HG02870 (cell line): ENCODE measurements around the gene PRSS1.
"Not testable (repeated sequence)": the region's sequence is repeated elsewhere in the genome, so short reads cannot be mapped to it uniquely, and the experiment has no call there.

ENCODE experiments used
- ATAC-seq: cut with Tn5 transposase; IDR thresholded peaks from one replicate; pipeline ENCODE4 v1.9.1; 2021; ENCODE audit warnings: mild to moderate bottlenecking, moderate library complexity; ENCODE audit not compliant: unreplicated experiment

Gene PRSS1

GRCh38 chr7:142745745-142746144 lies 3.5 kb upstream of the PRSS1 start:
- no peak for ATAC-seq

GRCh38 chr7:142746264-142746663 lies 3.0 kb upstream of the PRSS1 start:
- no peak for ATAC-seq

- not testable (repeated sequence) for ATAC-seq
These were observed 862 bp upstream of the PRSS1 start for GRCh38 chr7:142748410-142748809.

GRCh38 chr7:142750321-142750938 lies 1.2 kb downstream of the PRSS1 start:
- no peak for ATAC-seq

GRCh38 chr7:142751526-142752175 lies 2.4 kb downstream of the PRSS1 start:
- not testable (repeated sequence) for ATAC-seq

GRCh38 chr7:142752376-142753225 lies 3.3 kb downstream of the PRSS1 start:
- no peak for ATAC-seq

- ATAC-seq, result no peak
These were observed 4.1 kb downstream of the PRSS1 start for GRCh38 chr7:142753366-142753765.

GRCh38 chr7:142753925-142754491 lies 4.7 kb downstream of the PRSS1 start:
- not testable (repeated sequence) for ATAC-seq

- no peak for ATAC-seq
These were observed 5.7 kb downstream of the PRSS1 start for GRCh38 chr7:142754681-142755575.

GRCh38 chr7:142758312-142758711 lies 9.0 kb downstream of the PRSS1 start:
- not testable (repeated sequence) for ATAC-seq

GRCh38 chr7:142759433-142759832 lies 10.2 kb downstream of the PRSS1 start:
- ATAC-seq, result no peak

- no peak for ATAC-seq
These were observed 10.9 kb downstream of the PRSS1 start for GRCh38 chr7:142760071-142760642.

GRCh38 chr7:142761606-142762005 lies 12.3 kb downstream of the PRSS1 start:
- not testable (repeated sequence) for ATAC-seq

GRCh38 chr7:142762104-142762503 lies 12.8 kb downstream of the PRSS1 start:
- ATAC-seq, result no peak

GRCh38 chr7:142767451-142767850 lies 18.2 kb downstream of the PRSS1 start:
- ATAC-seq, result no peak

GRCh38 chr7:142767861-142768260 lies 18.6 kb downstream of the PRSS1 start:
- no peak for ATAC-seq

- ATAC-seq, result not testable (repeated sequence)
These were observed 19.6 kb downstream of the PRSS1 start for GRCh38 chr7:142768885-142769284.

GRCh38 chr7:142770661-142771352 lies 21.5 kb downstream of the PRSS1 start, which contains the start of gene PRSS2:
Gene PRSS2, plus strand, starts transcription at chr7:142770970. Its CDS starts 13 bp downstream, at chr7:142770983.
- peak; percentile 26 for ATAC-seq

- peak; percentile 95 for ATAC-seq
These were observed 22.1 kb downstream of the PRSS1 start for GRCh38 chr7:142771353-142771723.
